ENCODE measurements around the gene UNC119.

DNA sequence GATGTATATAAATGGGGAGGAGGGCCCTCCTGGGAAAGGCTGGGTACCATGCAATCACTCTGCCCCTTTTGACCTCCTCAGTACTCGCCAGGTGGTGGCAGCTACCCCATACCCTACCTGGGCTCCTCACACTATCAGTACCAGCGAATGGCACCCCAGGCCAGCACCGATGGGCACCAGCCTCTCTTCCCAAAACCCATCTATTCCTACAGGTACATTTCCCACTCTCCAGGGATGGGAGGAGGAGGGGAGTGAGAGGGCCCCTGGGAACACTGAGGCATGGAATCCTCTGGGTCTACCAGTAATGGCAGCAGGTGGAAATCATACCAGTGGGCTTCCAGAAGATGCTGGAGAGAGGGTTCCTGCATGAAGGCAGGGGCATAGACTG is 23.4 kb downstream of the UNC119 start:
- TF ChIP-seq RAD21 (IDR thresholded peaks at IDR 0.05; ENCODE audit: low read depth) (no peak), POLR2AphosphoS5 (IDR thresholded peaks at IDR 0.05; ENCODE audit: low read depth, low read length) (no peak), POLR2A (IDR thresholded peaks at IDR 0.05; ENCODE audit: borderline replicate concordance, extremely low read depth, insufficient read depth, insufficient read length) (no peak), SP1 (IDR thresholded peaks at IDR 0.05; ENCODE audit: low read depth) (no peak), EZH2 (IDR thresholded peaks at IDR 0.05) (no peak), YY1 (IDR thresholded peaks at IDR 0.05; ENCODE audit: extremely low read depth, insufficient replicate concordance, low read depth, low read length) (no peak)
- TF ChIP-seq, protein P1, sequence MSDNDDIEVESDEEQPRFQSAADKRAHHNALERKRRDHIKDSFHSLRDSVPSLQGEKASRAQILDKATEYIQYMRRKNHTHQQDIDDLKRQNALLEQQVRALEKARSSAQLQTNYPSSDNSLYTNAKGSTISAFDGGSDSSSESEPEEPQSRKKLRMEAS (IDR thresholded peaks at IDR 0.05): no peak
- TF ChIP-seq, protein P2, sequence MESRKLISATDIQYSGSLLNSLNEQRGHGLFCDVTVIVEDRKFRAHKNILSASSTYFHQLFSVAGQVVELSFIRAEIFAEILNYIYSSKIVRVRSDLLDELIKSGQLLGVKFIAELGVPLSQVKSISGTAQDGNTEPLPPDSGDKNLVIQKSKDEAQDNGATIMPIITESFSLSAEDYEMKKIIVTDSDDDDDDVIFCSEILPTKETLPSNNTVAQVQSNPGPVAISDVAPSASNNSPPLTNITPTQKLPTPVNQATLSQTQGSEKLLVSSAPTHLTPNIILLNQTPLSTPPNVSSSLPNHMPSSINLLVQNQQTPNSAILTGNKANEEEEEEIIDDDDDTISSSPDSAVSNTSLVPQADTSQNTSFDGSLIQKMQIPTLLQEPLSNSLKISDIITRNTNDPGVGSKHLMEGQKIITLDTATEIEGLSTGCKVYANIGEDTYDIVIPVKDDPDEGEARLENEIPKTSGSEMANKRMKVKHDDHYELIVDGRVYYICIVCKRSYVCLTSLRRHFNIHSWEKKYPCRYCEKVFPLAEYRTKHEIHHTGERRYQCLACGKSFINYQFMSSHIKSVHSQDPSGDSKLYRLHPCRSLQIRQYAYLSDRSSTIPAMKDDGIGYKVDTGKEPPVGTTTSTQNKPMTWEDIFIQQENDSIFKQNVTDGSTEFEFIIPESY (IDR thresholded peaks at IDR 0.05; ENCODE audit: extremely low read depth, insufficient replicate concordance, low read length): no peak
- TF ChIP-seq, protein P3, sequence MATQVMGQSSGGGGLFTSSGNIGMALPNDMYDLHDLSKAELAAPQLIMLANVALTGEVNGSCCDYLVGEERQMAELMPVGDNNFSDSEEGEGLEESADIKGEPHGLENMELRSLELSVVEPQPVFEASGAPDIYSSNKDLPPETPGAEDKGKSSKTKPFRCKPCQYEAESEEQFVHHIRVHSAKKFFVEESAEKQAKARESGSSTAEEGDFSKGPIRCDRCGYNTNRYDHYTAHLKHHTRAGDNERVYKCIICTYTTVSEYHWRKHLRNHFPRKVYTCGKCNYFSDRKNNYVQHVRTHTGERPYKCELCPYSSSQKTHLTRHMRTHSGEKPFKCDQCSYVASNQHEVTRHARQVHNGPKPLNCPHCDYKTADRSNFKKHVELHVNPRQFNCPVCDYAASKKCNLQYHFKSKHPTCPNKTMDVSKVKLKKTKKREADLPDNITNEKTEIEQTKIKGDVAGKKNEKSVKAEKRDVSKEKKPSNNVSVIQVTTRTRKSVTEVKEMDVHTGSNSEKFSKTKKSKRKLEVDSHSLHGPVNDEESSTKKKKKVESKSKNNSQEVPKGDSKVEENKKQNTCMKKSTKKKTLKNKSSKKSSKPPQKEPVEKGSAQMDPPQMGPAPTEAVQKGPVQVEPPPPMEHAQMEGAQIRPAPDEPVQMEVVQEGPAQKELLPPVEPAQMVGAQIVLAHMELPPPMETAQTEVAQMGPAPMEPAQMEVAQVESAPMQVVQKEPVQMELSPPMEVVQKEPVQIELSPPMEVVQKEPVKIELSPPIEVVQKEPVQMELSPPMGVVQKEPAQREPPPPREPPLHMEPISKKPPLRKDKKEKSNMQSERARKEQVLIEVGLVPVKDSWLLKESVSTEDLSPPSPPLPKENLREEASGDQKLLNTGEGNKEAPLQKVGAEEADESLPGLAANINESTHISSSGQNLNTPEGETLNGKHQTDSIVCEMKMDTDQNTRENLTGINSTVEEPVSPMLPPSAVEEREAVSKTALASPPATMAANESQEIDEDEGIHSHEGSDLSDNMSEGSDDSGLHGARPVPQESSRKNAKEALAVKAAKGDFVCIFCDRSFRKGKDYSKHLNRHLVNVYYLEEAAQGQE (IDR thresholded peaks at IDR 0.05; ENCODE audit: low read depth): no peak
- TF ChIP-seq, protein P4, sequence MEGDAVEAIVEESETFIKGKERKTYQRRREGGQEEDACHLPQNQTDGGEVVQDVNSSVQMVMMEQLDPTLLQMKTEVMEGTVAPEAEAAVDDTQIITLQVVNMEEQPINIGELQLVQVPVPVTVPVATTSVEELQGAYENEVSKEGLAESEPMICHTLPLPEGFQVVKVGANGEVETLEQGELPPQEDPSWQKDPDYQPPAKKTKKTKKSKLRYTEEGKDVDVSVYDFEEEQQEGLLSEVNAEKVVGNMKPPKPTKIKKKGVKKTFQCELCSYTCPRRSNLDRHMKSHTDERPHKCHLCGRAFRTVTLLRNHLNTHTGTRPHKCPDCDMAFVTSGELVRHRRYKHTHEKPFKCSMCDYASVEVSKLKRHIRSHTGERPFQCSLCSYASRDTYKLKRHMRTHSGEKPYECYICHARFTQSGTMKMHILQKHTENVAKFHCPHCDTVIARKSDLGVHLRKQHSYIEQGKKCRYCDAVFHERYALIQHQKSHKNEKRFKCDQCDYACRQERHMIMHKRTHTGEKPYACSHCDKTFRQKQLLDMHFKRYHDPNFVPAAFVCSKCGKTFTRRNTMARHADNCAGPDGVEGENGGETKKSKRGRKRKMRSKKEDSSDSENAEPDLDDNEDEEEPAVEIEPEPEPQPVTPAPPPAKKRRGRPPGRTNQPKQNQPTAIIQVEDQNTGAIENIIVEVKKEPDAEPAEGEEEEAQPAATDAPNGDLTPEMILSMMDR (IDR thresholded peaks at IDR 0.05 in 2 of 3, conservative IDR thresholded peaks at IDR 0.05 in 1 of 3; ENCODE audit: borderline replicate concordance in 1 of 3, insufficient read depth in 1 of 3, low read depth in 2 of 3, low read length in 2 of 3): no peak
- TF ChIP-seq, protein P5, sequence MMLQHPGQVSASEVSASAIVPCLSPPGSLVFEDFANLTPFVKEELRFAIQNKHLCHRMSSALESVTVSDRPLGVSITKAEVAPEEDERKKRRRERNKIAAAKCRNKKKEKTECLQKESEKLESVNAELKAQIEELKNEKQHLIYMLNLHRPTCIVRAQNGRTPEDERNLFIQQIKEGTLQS (IDR thresholded peaks at IDR 0.05): no peak

Measured in HCT116 (cell line).